Muscle of leg (tissue), 16 donors: ENCODE results near the gene B3GNT8. TPM values are rescaled to one million over a fixed set of nuclear protein-coding genes. Genes with fewer than 3 reads are reported as not detected.
"Not testable (repeated sequence)": the region's sequence is repeated elsewhere in the genome, so short reads cannot be mapped to it uniquely, and the experiment has no call there.

ENCODE experiments used
- DNase-seq: peaks from one replicate; pipeline ENCODE4 v3.0.0; 2013
- H3K27ac ChIP-seq: one replicate; pipeline ENCODE4 v1.5.1; 2013; ENCODE audit warnings: mild to moderate bottlenecking, low read length, control low read depth
- H3K27me3 ChIP-seq: one replicate; pipeline ENCODE4 v1.6.1; 2013; ENCODE audit warnings: low read length; ENCODE audit not compliant: control insufficient read depth, insufficient read depth
- H3K36me3 ChIP-seq: one replicate; pipeline ENCODE4 v1.6.1; 2013; ENCODE audit warnings: low read length; ENCODE audit not compliant: control insufficient read depth, insufficient read depth
- H3K4me1 ChIP-seq: one replicate; pipeline ENCODE4 v1.6.1; 2013; ENCODE audit warnings: low read length; ENCODE audit not compliant: control insufficient read depth, insufficient read depth
- H3K4me3 ChIP-seq: one replicate; pipeline ENCODE4 v1.5.1; 2013; ENCODE audit warnings: low read length, control low read depth
- H3K9me3 ChIP-seq: replicated peaks from 2 replicates; pipeline ENCODE4 v1.6.1; 2013; ENCODE audit warnings: low read depth, low read length; ENCODE audit not compliant: control insufficient read depth
- WGBS: methylation state at CpG from one replicate; pipeline ENCODE4 v1.1.5; 2013; ENCODE audit warnings: missing lambda C conversion rate; ENCODE audit not compliant: insufficient coverage; 5-methylcytosine and 5-hydroxymethylcytosine counted together
- long read RNA-seq, 11 donors: transcript quantifications; one replicate each; lab custom pipeline, GENCODE V29; 2026
- polyA plus RNA-seq, 8 donors: library from polyadenylated mRNA; unstranded; fragments of 120-200 nt; gene quantifications; one replicate each; pipeline versions ENCODE4 v1.2.1 to v1.2.3, GENCODE V29; 2013; ENCODE audit warnings: inconsistent platforms in 1 of 8, low replicate concordance in 1 of 8; ENCODE audit not compliant: insufficient read length in 8 of 8, insufficient read depth in 1 of 8
- total RNA-seq: library from RNA; stranded (reverse); fragments of 120-200 nt; gene quantifications from one replicate; pipeline ENCODE4 v1.2.4, GENCODE V29; 2013

The B3GNT8 gene, protein sequence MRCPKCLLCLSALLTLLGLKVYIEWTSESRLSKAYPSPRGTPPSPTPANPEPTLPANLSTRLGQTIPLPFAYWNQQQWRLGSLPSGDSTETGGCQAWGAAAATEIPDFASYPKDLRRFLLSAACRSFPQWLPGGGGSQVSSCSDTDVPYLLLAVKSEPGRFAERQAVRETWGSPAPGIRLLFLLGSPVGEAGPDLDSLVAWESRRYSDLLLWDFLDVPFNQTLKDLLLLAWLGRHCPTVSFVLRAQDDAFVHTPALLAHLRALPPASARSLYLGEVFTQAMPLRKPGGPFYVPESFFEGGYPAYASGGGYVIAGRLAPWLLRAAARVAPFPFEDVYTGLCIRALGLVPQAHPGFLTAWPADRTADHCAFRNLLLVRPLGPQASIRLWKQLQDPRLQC
- total RNA-seq (0.93 TPM), polyA plus RNA-seq (1 to 10 TPM in 7 of 8 donors, under 1 TPM in 1; 0.68 to 7.4 (median 1.7) TPM)
- long read RNA-seq, donor 1: 0 reads
- long read RNA-seq, donor 2: 0 reads
- long read RNA-seq, donor 3: 0 reads
- long read RNA-seq, donor 4: 0 reads
- long read RNA-seq, donor 5: 0 reads
- long read RNA-seq, donor 6: 0 reads
- long read RNA-seq, donor 7: 0 reads
- long read RNA-seq, donor 8: 0 reads
- long read RNA-seq, donor 9: 0 reads
- long read RNA-seq, donor 10: 0 reads
- long read RNA-seq, donor 11: 0 reads

DNA sequence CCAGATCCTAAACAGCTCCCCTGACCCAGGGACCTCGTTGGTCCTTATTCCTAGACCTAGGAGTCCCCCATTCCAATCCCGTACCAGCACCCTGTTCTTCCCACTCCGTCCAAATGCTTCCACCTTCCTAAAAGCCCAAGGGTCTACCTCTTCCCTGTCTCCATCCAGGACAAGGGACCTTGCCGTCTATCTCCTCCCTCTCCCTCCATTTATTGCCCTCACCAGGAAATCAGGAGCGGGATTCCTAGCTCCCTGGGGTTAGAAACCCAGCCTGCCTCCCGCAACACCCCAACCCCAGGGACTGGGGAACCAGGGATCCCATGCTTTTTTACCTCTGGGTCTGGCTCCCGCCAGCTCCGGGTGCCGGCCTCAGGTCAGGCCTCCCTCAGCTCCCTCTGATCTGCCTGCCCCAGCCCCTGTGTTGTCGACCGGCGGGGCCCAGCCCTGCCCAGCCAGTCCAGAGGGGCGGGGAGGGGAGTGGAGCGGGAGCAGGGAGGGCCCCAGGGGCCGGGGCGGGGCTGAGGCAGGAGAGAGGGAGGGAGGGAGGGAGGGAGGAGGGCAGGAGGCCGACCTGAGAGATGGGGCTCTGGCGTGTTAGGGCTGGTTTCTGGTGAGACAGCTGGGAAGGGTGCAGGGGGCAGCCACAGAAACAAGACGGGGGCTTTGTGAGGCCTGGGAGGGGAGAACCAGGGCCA, at the start of gene B3GNT8:
Gene B3GNT8 (minus strand): TSS at position 423 of the 695 bp plus-strand sequence. CDS start 596 bp downstream, outside the sequence.
- peak within 1 kb of the TSS; percentile 42 for H3K27ac ChIP-seq
- 8% methylated on average over 17 of the region's 19 CpGs for WGBS
- H3K36me3 ChIP-seq: peaks cover 55% of the 10 kb centered on the region
- peak; percentile 83 for DNase-seq
- no peaks in the 10 kb centered on the region for H3K27me3 ChIP-seq
- H3K4me3 ChIP-seq: peak within 1 kb of the TSS; percentile 36
- H3K9me3 ChIP-seq: no peaks in the 10 kb centered on the region
- peaks cover 25% of the 10 kb centered on the region for H3K4me1 ChIP-seq

DNA sequence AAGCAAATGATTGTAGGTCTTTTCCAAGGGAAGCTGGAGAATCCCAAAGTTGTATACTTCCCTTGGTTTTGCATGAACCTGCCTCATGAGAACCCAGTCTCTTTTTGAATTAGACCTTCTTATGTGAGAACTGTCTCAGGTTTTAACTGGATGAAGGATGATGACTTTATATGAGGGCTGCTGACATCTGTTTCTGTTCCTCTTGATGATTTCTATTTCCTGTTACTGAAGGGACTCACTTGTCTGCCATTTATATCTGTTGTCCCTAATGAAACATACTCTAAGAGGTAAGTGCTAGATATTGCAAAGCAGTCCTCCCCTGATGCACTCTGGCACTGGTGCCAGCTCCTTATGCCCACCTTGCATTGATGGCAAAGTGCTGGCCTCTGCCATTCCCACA, 49.4 kb upstream of the B3GNT8 start:
- Histone ChIP-seq H3K36me3 (no peaks in the 10 kb centered on the region), H3K27me3 (no peaks in the 10 kb centered on the region), H3K9me3 (no peaks in the 10 kb centered on the region), H3K27ac (no peak overlapping the region), H3K4me3 (no peak overlapping the region), H3K4me1 (no peaks in the 10 kb centered on the region)
- DNase-seq: no peak

GRCh38 chr19:41463257-41464256, 36.4 kb upstream of the B3GNT8 start:
- DNase-seq, H3K4me3 ChIP-seq: not testable (repeated sequence)
- 60% methylated on average over 1 of the region's 22 CpGs for WGBS

GRCh38 chr19:41462497-41462896, 35.3 kb upstream of the B3GNT8 start:
- Histone ChIP-seq H3K4me1 (no peaks in the 10 kb centered on the region), H3K27ac (no peak overlapping the region), H3K36me3 (no peaks in the 10 kb centered on the region), H3K27me3 (no peaks in the 10 kb centered on the region), H3K9me3 (no peaks in the 10 kb centered on the region), H3K4me3 (no peak overlapping the region)
- WGBS: 62% methylated on average over 6 of the region's 6 CpGs
- no peak for DNase-seq

More at GRCh38 chr19:41463257-41464256, 36.4 kb upstream of the B3GNT8 start:
- not testable (repeated sequence) for H3K9me3 ChIP-seq, H3K27ac ChIP-seq, H3K27me3 ChIP-seq, H3K4me1 ChIP-seq, H3K36me3 ChIP-seq

- H3K27me3 ChIP-seq: no peaks in the 10 kb centered on the region
- no peaks in the 10 kb centered on the region for H3K36me3 ChIP-seq
- peaks cover 2% of the 10 kb centered on the region for H3K4me1 ChIP-seq
- H3K4me3 ChIP-seq: no peak overlapping the region
- no peaks in the 10 kb centered on the region for H3K9me3 ChIP-seq
- peak overlapping the region; percentile 67 for H3K27ac ChIP-seq
- no peak for DNase-seq
- no CpG with 5 or more reads among the region's 1 CpG for WGBS
These were observed 30.1 kb upstream of the B3GNT8 start for GRCh38 chr19:41457241-41457640.

- no peaks in the 10 kb centered on the region for H3K9me3 ChIP-seq
- peak overlapping the region; percentile 67 for H3K27ac ChIP-seq
- H3K27me3 ChIP-seq: no peaks in the 10 kb centered on the region
- H3K36me3 ChIP-seq: no peaks in the 10 kb centered on the region
- peak; percentile 84 for DNase-seq
- peaks cover 2% of the 10 kb centered on the region for H3K4me1 ChIP-seq
- WGBS: 10% methylated on average over 4 of the region's 7 CpGs
- no peak overlapping the region for H3K4me3 ChIP-seq
These were observed 29.3 kb upstream of the B3GNT8 start for GRCh38 chr19:41456342-41456918.

DNA sequence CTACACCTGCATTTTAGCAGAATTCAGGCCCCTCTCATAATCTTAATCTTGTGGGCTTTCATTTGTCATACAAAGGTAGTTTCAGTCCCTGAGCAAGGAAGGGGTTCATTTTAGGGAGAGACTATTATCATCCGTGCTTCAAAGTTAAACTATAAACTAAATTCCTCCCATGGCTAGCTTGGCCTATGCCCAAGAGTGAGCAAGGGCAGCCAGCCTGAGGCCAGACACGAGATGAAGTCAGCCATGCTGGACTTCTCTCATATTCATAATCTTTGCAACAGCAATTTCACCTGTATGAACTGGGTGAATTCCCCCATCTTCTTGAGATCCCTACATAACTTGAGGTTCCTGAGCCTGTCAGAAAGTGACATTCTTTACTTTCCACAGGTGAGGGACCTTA, 28.8 kb upstream of the B3GNT8 start:
- H3K27me3 ChIP-seq: no peaks in the 10 kb centered on the region
- no peaks in the 10 kb centered on the region for H3K36me3 ChIP-seq
- H3K4me1 ChIP-seq: peaks cover 2% of the 10 kb centered on the region
- no peaks in the 10 kb centered on the region for H3K9me3 ChIP-seq
- 17% methylated on average over 1 of the region's 2 CpGs for WGBS
- no peak overlapping the region for H3K4me3 ChIP-seq
- no peak for DNase-seq
- H3K27ac ChIP-seq: peak overlapping the region; percentile 67

DNA sequence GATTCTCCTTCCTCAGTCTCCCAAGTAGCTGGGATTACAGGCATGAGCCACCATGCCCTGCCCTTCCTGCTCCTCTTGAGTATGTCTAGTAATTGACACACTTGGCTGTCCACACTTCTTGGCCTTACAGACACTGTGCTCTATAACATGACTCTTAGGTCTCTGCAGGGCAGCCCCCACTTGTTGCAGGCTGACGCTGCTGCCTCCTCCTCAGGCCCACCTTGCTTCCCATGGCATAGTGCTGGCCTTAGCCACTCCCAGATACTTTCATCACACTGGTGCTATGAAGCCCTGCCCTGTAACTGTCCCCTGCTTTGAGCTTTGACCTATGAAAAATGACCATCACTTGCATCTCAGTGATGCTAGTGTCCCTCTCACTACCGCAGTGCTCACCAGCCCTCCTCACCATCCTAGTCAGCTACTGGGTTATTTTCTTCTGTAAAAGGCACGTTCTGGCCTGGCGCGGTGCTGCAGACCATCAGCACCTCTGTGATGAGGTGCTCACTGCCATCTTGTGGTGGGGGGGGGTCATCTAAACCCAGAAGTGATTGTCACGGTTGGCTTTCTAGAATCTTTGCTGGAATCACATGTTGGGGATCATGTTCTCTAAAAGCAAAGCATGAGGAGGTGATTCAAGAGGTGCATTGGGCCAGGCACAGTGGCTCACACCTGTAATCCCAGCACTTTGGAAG, 25.6 kb upstream of the B3GNT8 start:
- no peaks in the 10 kb centered on the region for H3K36me3 ChIP-seq
- no peak overlapping the region for H3K4me3 ChIP-seq
- no peak for DNase-seq
- peaks cover 5% of the 10 kb centered on the region for H3K4me1 ChIP-seq
- H3K27ac ChIP-seq: no peak overlapping the region
- 71% methylated on average over 3 of the region's 6 CpGs for WGBS
- peaks cover 15% of the 10 kb centered on the region for H3K27me3 ChIP-seq
- H3K9me3 ChIP-seq: no peaks in the 10 kb centered on the region

DNA sequence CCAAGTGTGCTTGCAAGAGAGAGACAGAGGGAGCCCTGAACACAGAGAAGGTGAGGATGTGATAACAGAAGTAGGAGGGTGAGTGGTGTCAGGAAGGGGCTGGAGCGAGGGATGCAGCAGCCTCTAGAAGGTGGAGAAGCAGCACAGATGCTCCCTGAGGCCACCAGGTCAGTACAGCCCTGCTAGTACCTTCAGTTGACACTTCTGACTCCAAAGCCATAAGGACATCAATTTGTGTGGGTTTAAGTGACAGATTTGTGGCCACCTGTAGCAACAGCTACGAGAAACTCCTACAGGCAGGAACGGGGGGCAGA, 22.6 kb upstream of the B3GNT8 start:
- DNase-seq: no peak
- Histone ChIP-seq H3K4me3 (no peak overlapping the region), H3K4me1 (peaks cover 3% of the 10 kb centered on the region), H3K27me3 (peaks cover 20% of the 10 kb centered on the region), H3K9me3 (no peaks in the 10 kb centered on the region), H3K27ac (no peak overlapping the region), H3K36me3 (no peaks in the 10 kb centered on the region)
- WGBS: 60% methylated on average over 1 of the region's 3 CpGs
